GM23338 (cell line): ENCODE measurements around the gene GJC1. TPM values are rescaled to one million over a fixed set of nuclear protein-coding genes. Genes with fewer than 3 reads are reported as not detected.

ENCODE experiments used
- ATAC-seq: fragments of 200-7000 bp; cut with Tn5 transposase; 3 replicates; pipeline ENCODE4 v1.9.1; 2020
- DNase-seq: peaks from one replicate; pipeline ENCODE4 v3.0.0-alpha.2; 2015; ENCODE audit warnings: low spot score
- H2AFZ ChIP-seq: fragments of 200-600 bp; sonication (generic); 2 replicates; pipeline ENCODE4 v1.8.0; 2016; ENCODE audit warnings: antibody characterized with exemption, mild to moderate bottlenecking, moderate library complexity
- H3F3A ChIP-seq: fragments of 200-600 bp; sonication (generic); replicated peaks from 2 replicates; pipeline ENCODE4 v1.8.0; 2017; ENCODE audit warnings: antibody characterized with exemption, mixed run types, low read depth
- H3K27ac ChIP-seq: fragments of 200-600 bp; sonication (generic); 2 replicates; pipeline ENCODE4 v1.6.1; 2016; ENCODE audit warnings: low read depth
- H3K27me3 ChIP-seq: fragments of 200-600 bp; sonication (generic); 2 replicates; pipeline ENCODE4 v1.8.0; 2016; ENCODE audit warnings: mild to moderate bottlenecking, mixed run types, moderate library complexity; ENCODE audit not compliant: insufficient read depth
- H3K36me3 ChIP-seq: fragments of 200-600 bp; sonication (generic); 2 replicates; pipeline ENCODE4 v1.8.0; 2016; ENCODE audit warnings: mild to moderate bottlenecking; ENCODE audit not compliant: insufficient read depth
- H3K4me1 ChIP-seq: fragments of 200-600 bp; sonication (generic); 2 replicates; pipeline ENCODE4 v1.8.0; 2016; ENCODE audit warnings: mild to moderate bottlenecking, moderate library complexity; ENCODE audit not compliant: insufficient read depth
- H3K4me2 ChIP-seq: fragments of 200-600 bp; sonication (generic); 2 replicates; pipeline ENCODE4 v1.7.1; 2017; ENCODE audit warnings: mixed run types
- H3K4me3 ChIP-seq: fragments of 200-600 bp; sonication (generic); 2 replicates; pipeline ENCODE4 v1.6.1; 2016; ENCODE audit warnings: mixed run types
- H3K79me2 ChIP-seq: fragments of 200-600 bp; sonication (generic); replicated peaks from 2 replicates; pipeline ENCODE4 v1.8.0; 2017; ENCODE audit warnings: mild to moderate bottlenecking; ENCODE audit not compliant: insufficient read depth
- H3K9me2 ChIP-seq: fragments of 200-600 bp; sonication (generic); 2 replicates; pipeline ENCODE4 v1.8.0; 2017; ENCODE audit not compliant: insufficient read depth
- H4K20me1 ChIP-seq: fragments of 200-600 bp; sonication (generic); replicated peaks from 2 replicates; pipeline ENCODE4 v1.8.0; 2017; ENCODE audit warnings: mild to moderate bottlenecking; ENCODE audit not compliant: insufficient read depth
- H3K27ac Mint-ChIP-seq: 2 replicates; pipeline ENCODE4 v1.8.0; 2020; ENCODE audit warnings: inconsistent platforms, mild to moderate bottlenecking, moderate library complexity, mixed read lengths
- H3K27me3 Mint-ChIP-seq: 3 replicates; pipeline ENCODE4 v1.8.0; 2022; ENCODE audit warnings: low read depth, mild to moderate bottlenecking, moderate library complexity, mixed read lengths, inconsistent platforms; ENCODE audit not compliant: insufficient read depth, poor library complexity
- H3K36me3 Mint-ChIP-seq: 3 replicates; pipeline ENCODE4 v1.8.0; 2021; ENCODE audit warnings: low read depth, mild to moderate bottlenecking, inconsistent platforms, moderate library complexity, mixed read lengths
- H3K4me1 Mint-ChIP-seq: 3 replicates; pipeline ENCODE4 v1.8.0; 2020; ENCODE audit warnings: mild to moderate bottlenecking, inconsistent platforms, mixed read lengths
- H3K4me3 Mint-ChIP-seq: 3 replicates; pipeline ENCODE4 v1.8.0; 2021; ENCODE audit warnings: moderate library complexity, mild to moderate bottlenecking, inconsistent platforms, mixed read lengths
- H3K9me3 Mint-ChIP-seq: 3 replicates; pipeline ENCODE4 v1.8.0; 2020; ENCODE audit warnings: moderate library complexity, mild to moderate bottlenecking, inconsistent platforms, mixed read lengths
- CREB1 ChIP-seq: fragments of 250-450 bp; sonication (Bioruptor Pico); IDR thresholded peaks from 2 replicates; pipeline ENCODE4 v1.5.0; 2020; ENCODE audit warnings: low read depth, mild to moderate bottlenecking, moderate library complexity
- ETS1 ChIP-seq: IDR thresholded peaks from 2 replicates; pipeline ENCODE4 v1.6.1; 2016; ENCODE audit warnings: antibody characterized with exemption
- EZH2 ChIP-seq: fragments of 200-600 bp; sonication (generic); IDR thresholded peaks from one replicate; pipeline ENCODE4 v1.8.0; 2017; ENCODE audit warnings: antibody characterized with exemption, mild to moderate bottlenecking, low read depth; ENCODE audit not compliant: unreplicated experiment
- EZH2phosphoT487 ChIP-seq: fragments of 200-600 bp; sonication (generic); IDR thresholded peaks from one replicate; pipeline ENCODE4 v1.8.1; 2018; ENCODE audit warnings: antibody characterized with exemption; ENCODE audit not compliant: unreplicated experiment
- JUNB ChIP-seq: IDR thresholded peaks from one replicate; pipeline ENCODE4 v1.6.1; 2016; ENCODE audit warnings: antibody characterized with exemption; ENCODE audit not compliant: unreplicated experiment
- NANOG ChIP-seq: IDR thresholded peaks from 2 replicates; pipeline ENCODE4 v1.6.1; 2016; ENCODE audit warnings: antibody characterized with exemption, borderline replicate concordance
- POLR2AphosphoS5 ChIP-seq: IDR thresholded peaks from 2 replicates; pipeline ENCODE4 v1.6.1; 2016; ENCODE audit warnings: antibody characterized with exemption, low read depth
- STAT1 ChIP-seq: IDR thresholded peaks from one replicate; pipeline ENCODE4 v1.6.1; 2016; ENCODE audit warnings: antibody characterized with exemption; ENCODE audit not compliant: unreplicated experiment
- ZNF114 ChIP-seq: fragments of 250-450 bp; sonication (Bioruptor Pico); IDR thresholded peaks from 2 replicates; pipeline ENCODE4 v1.5.0; 2020; ENCODE audit warnings: mild to moderate bottlenecking, moderate library complexity
- ZNF331 ChIP-seq: fragments of 250-450 bp; sonication (Bioruptor Pico); IDR thresholded peaks from 2 replicates; pipeline ENCODE4 v1.5.0; 2020; ENCODE audit warnings: low read depth, mild to moderate bottlenecking, moderate library complexity
- polyA plus RNA-seq: library from polyadenylated mRNA; unstranded; fragments of >200 nt; fragmentation: Nextera tagmentation; extraction: Ambion mirVana; gene quantifications from 2 replicates; pipeline ENCODE4 v1.2.1, GENCODE V29; 2016
- total RNA-seq: library from RNA; depleted of rRNA; stranded (reverse); fragments of >200 nt; shearing (Covaris generic); gene quantifications from 2 replicates; pipeline ENCODE4 v1.2.3, GENCODE V29; 2014
- TF ChIP-seq, protein P1 (sequence below): fragments of 250-450 bp; sonication (Bioruptor Pico); IDR thresholded peaks from 2 replicates; pipeline ENCODE4 v1.5.0; 2020; ENCODE audit warnings: mild to moderate bottlenecking, moderate library complexity
- TF ChIP-seq, protein P2 (sequence below), 2 experiments: fragments of 200-600 bp in 1 of 2; sonication (generic) in 1 of 2; conservative IDR thresholded peaks; 2 replicates each; pipeline versions ENCODE4 v1.5.1 to v1.6.1; 2016 to 2017; ENCODE audit warnings: antibody characterized with exemption in 2 of 2, low read depth in 2 of 2, mild to moderate bottlenecking in 2 of 2, moderate library complexity in 1 of 2
- TF ChIP-seq, protein P3 (sequence below): IDR thresholded peaks from one replicate; pipeline ENCODE4 v1.6.1; 2018; ENCODE audit warnings: antibody characterized with exemption; ENCODE audit not compliant: unreplicated experiment

GJC1 gene
- total and polyA plus RNA-seq, 2 experiments from 2014 or later, result 34.7 to 99.2 TPM

DNA sequence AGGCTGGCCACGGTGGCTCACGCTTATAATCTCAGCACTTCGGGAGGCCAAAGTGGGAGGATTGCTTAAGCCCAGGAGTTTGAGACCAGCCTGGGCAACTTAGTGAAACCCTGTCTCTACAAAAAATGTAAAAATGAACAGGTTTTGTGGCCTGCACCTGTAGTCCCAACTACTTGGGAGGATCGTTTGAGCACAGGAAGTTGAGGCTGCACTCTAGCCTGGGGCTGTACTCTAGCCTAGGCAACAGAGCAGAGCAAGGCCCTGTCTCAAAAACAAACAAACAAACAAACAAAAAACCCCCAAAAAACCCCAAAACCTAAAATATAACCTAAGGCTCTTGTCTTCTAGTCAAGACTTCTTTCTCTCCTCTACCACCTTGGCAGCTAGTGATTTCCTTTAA, 10.2 kb upstream of the GJC1 start:
- no peak overlapping the region for H3K27ac ChIP-seq
- H3K4me1 ChIP-seq, result peaks cover 30% of the 10 kb centered on the region
- no peaks in the 10 kb centered on the region for H3K36me3 ChIP-seq
- H3K27ac Mint-ChIP-seq, result no peak overlapping the region
- H3K9me2 ChIP-seq, result no peaks in the 10 kb centered on the region
- H3K36me3 Mint-ChIP-seq, result no peaks in the 10 kb centered on the region
- no peaks in the 10 kb centered on the region for H3K27me3 ChIP-seq
- H3F3A ChIP-seq, result peaks cover 8% of the 10 kb centered on the region; the same call in 1 of the 2 replicates
- TF ChIP-seq ZNF331 (CRISPR knock-in tag) (no peak), POLR2AphosphoS5 (no peak), EZH2phosphoT487 (no peak), EZH2 (no peak), ETS1 (no peak), STAT1 (no peak), ZNF114 (CRISPR knock-in tag) (no peak), JUNB (no peak), NANOG (no peak), CREB1 (no peak)
- TF ChIP-seq, protein P1, sequence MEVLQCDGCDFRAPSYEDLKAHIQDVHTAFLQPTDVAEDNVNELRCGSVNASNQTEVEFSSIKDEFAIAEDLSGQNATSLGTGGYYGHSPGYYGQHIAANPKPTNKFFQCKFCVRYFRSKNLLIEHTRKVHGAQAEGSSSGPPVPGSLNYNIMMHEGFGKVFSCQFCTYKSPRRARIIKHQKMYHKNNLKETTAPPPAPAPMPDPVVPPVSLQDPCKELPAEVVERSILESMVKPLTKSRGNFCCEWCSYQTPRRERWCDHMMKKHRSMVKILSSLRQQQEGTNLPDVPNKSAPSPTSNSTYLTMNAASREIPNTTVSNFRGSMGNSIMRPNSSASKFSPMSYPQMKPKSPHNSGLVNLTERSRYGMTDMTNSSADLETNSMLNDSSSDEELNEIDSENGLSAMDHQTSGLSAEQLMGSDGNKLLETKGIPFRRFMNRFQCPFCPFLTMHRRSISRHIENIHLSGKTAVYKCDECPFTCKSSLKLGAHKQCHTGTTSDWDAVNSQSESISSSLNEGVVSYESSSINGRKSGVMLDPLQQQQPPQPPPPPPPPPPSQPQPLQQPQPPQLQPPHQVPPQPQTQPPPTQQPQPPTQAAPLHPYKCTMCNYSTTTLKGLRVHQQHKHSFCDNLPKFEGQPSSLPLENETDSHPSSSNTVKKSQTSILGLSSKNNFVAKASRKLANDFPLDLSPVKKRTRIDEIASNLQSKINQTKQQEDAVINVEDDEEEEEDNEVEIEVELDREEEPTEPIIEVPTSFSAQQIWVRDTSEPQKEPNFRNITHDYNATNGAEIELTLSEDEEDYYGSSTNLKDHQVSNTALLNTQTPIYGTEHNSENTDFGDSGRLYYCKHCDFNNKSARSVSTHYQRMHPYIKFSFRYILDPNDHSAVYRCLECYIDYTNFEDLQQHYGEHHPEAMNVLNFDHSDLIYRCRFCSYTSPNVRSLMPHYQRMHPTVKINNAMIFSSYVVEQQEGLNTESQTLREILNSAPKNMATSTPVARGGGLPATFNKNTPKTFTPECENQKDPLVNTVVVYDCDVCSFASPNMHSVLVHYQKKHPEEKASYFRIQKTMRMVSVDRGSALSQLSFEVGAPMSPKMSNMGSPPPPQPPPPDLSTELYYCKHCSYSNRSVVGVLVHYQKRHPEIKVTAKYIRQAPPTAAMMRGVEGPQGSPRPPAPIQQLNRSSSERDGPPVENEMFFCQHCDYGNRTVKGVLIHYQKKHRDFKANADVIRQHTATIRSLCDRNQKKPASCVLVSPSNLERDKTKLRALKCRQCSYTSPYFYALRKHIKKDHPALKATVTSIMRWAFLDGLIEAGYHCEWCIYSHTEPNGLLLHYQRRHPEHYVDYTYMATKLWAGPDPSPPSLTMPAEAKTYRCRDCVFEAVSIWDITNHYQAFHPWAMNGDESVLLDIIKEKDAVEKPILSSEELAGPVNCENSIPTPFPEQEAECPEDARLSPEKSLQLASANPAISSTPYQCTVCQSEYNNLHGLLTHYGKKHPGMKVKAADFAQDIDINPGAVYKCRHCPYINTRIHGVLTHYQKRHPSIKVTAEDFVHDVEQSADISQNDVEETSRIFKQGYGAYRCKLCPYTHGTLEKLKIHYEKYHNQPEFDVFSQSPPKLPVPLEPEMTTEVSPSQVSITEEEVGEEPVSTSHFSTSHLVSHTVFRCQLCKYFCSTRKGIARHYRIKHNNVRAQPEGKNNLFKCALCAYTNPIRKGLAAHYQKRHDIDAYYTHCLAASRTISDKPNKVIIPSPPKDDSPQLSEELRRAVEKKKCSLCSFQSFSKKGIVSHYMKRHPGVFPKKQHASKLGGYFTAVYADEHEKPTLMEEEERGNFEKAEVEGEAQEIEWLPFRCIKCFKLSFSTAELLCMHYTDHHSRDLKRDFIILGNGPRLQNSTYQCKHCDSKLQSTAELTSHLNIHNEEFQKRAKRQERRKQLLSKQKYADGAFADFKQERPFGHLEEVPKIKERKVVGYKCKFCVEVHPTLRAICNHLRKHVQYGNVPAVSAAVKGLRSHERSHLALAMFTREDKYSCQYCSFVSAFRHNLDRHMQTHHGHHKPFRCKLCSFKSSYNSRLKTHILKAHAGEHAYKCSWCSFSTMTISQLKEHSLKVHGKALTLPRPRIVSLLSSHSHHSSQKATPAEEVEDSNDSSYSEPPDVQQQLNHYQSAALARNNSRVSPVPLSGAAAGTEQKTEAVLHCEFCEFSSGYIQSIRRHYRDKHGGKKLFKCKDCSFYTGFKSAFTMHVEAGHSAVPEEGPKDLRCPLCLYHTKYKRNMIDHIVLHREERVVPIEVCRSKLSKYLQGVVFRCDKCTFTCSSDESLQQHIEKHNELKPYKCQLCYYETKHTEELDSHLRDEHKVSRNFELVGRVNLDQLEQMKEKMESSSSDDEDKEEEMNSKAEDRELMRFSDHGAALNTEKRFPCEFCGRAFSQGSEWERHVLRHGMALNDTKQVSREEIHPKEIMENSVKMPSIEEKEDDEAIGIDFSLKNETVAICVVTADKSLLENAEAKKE, result no peak
- TF ChIP-seq, protein P2, sequence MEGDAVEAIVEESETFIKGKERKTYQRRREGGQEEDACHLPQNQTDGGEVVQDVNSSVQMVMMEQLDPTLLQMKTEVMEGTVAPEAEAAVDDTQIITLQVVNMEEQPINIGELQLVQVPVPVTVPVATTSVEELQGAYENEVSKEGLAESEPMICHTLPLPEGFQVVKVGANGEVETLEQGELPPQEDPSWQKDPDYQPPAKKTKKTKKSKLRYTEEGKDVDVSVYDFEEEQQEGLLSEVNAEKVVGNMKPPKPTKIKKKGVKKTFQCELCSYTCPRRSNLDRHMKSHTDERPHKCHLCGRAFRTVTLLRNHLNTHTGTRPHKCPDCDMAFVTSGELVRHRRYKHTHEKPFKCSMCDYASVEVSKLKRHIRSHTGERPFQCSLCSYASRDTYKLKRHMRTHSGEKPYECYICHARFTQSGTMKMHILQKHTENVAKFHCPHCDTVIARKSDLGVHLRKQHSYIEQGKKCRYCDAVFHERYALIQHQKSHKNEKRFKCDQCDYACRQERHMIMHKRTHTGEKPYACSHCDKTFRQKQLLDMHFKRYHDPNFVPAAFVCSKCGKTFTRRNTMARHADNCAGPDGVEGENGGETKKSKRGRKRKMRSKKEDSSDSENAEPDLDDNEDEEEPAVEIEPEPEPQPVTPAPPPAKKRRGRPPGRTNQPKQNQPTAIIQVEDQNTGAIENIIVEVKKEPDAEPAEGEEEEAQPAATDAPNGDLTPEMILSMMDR (conservative IDR thresholded peaks at IDR 0.05; ENCODE audit: low read depth in 2 of 2), result no peak
- TF ChIP-seq, protein P3, sequence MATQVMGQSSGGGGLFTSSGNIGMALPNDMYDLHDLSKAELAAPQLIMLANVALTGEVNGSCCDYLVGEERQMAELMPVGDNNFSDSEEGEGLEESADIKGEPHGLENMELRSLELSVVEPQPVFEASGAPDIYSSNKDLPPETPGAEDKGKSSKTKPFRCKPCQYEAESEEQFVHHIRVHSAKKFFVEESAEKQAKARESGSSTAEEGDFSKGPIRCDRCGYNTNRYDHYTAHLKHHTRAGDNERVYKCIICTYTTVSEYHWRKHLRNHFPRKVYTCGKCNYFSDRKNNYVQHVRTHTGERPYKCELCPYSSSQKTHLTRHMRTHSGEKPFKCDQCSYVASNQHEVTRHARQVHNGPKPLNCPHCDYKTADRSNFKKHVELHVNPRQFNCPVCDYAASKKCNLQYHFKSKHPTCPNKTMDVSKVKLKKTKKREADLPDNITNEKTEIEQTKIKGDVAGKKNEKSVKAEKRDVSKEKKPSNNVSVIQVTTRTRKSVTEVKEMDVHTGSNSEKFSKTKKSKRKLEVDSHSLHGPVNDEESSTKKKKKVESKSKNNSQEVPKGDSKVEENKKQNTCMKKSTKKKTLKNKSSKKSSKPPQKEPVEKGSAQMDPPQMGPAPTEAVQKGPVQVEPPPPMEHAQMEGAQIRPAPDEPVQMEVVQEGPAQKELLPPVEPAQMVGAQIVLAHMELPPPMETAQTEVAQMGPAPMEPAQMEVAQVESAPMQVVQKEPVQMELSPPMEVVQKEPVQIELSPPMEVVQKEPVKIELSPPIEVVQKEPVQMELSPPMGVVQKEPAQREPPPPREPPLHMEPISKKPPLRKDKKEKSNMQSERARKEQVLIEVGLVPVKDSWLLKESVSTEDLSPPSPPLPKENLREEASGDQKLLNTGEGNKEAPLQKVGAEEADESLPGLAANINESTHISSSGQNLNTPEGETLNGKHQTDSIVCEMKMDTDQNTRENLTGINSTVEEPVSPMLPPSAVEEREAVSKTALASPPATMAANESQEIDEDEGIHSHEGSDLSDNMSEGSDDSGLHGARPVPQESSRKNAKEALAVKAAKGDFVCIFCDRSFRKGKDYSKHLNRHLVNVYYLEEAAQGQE, result no peak
- peaks cover 10% of the 10 kb centered on the region for H3K27me3 Mint-ChIP-seq
- peaks cover 23% of the 10 kb centered on the region for H3K4me1 Mint-ChIP-seq
- H3K4me3 Mint-ChIP-seq, result no peak overlapping the region
- no peaks in the 10 kb centered on the region for H4K20me1 ChIP-seq
- no peak overlapping the region for H3K4me2 ChIP-seq
- ATAC-seq (no peak), DNase-seq (no peak)
- H3K79me2 ChIP-seq, result no peaks in the 10 kb centered on the region
- H2AFZ ChIP-seq, result no peak overlapping the region
- no peak overlapping the region for H3K4me3 ChIP-seq
- H3K9me3 Mint-ChIP-seq, result no peaks in the 10 kb centered on the region
